PC-9 (cell line): ENCODE measurements around the gene VWA5B1. TPM values are rescaled to one million over a fixed set of nuclear protein-coding genes. Genes with fewer than 3 reads are reported as not detected.

Experiments
- BruUV-seq: library from RNA; stranded (reverse); fragments of 400-500 nt; replicated peaks from 2 replicates; lab custom pipeline; 2021; lab: Mats Ljungman, UMichigan
- CTCF ChIA-PET: fragments of 300-600 bp; sonication (Branson Sonifier 250); formaldehyde crosslinking; loops from one replicate; lab custom pipeline; 2022; ENCODE audit warnings: antibody characterized with exemption; lab: Charles Lee
- POLR2A ChIA-PET: fragments of 300-600 bp; sonication (Branson Sonifier 250); formaldehyde crosslinking; loops from one replicate; lab custom pipeline; 2022; ENCODE audit warnings: antibody characterized with exemption; ENCODE audit not compliant: unreplicated experiment; lab: Charles Lee
- DNase-seq, 2 experiments: peaks; one replicate each; pipeline versions ENCODE4 v3.0.0 to v3.0.0-alpha.2; 2015 to 2022; ENCODE audit warnings: mixed read lengths in 1 of 2
- H2AFZ ChIP-seq: fragments of 200-600 bp; sonication (generic); 2 replicates; pipeline ENCODE4 v1.8.1; 2017; ENCODE audit warnings: antibody characterized with exemption
- H3F3A ChIP-seq: fragments of 200-600 bp; sonication (generic); 2 replicates; pipeline ENCODE4 v1.8.1; 2017; ENCODE audit warnings: antibody characterized with exemption, mild to moderate bottlenecking, low read depth; ENCODE audit not compliant: insufficient read depth
- H3K27ac ChIP-seq: fragments of 200-600 bp; sonication (generic); 2 replicates; pipeline ENCODE4 v1.6.1; 2016; ENCODE audit warnings: mixed run types
- H3K27me3 ChIP-seq: fragments of 200-600 bp; sonication (generic); 2 replicates; pipeline ENCODE4 v1.6.1; 2016; ENCODE audit warnings: low read depth, mixed run types; ENCODE audit not compliant: insufficient read depth
- H3K36me3 ChIP-seq: fragments of 200-600 bp; sonication (generic); 2 replicates; pipeline ENCODE4 v1.6.1; 2016; ENCODE audit warnings: low read depth, mixed run types
- H3K4me1 ChIP-seq: fragments of 200-600 bp; sonication (generic); replicated peaks from 2 replicates; pipeline ENCODE4 v1.6.1; 2016; ENCODE audit warnings: mixed run types; ENCODE audit not compliant: insufficient read depth
- H3K4me2 ChIP-seq: fragments of 200-600 bp; sonication (generic); 2 replicates; pipeline ENCODE4 v1.6.1; 2017; ENCODE audit warnings: mixed run types
- H3K4me3 ChIP-seq: fragments of 200-600 bp; sonication (generic); 2 replicates; pipeline ENCODE4 v1.6.1; 2016; ENCODE audit warnings: mixed run types
- H3K79me2 ChIP-seq: fragments of 200-600 bp; sonication (generic); 2 replicates; pipeline ENCODE4 v1.6.1; 2017; ENCODE audit warnings: low read depth, mixed run types
- H3K9me2 ChIP-seq: fragments of 200-600 bp; sonication (generic); 2 replicates; pipeline ENCODE4 v1.8.1; 2017; ENCODE audit warnings: mild to moderate bottlenecking; ENCODE audit not compliant: insufficient read depth
- H3K9me3 ChIP-seq: fragments of 200-600 bp; sonication (generic); 2 replicates; pipeline ENCODE4 v1.8.1; 2016; ENCODE audit warnings: low read depth; ENCODE audit not compliant: insufficient read depth
- H4K20me1 ChIP-seq: fragments of 200-600 bp; sonication (generic); 2 replicates; pipeline ENCODE4 v1.8.1; 2017; ENCODE audit not compliant: insufficient read depth
- CTCF ChIP-seq: fragments of 200-600 bp; sonication (generic); conservative IDR thresholded peaks from 2 replicates; pipeline ENCODE4 v1.6.1; 2017; ENCODE audit warnings: mixed run types, antibody characterized with exemption, mild to moderate bottlenecking, moderate library complexity
- EZH2 ChIP-seq: fragments of 200-600 bp; sonication (generic); IDR thresholded peaks from 2 replicates; pipeline ENCODE4 v1.8.0; 2017; ENCODE audit warnings: antibody characterized with exemption, low read depth
- intact Hi-C: fragments of 100-400 bp; cut with micrococcal nuclease; formaldehyde crosslinking; loops from one replicate; pipeline ENCODE4 v1.10.0; 2022; ENCODE audit not compliant: unreplicated experiment
- total RNA-seq: library from RNA; stranded (reverse); gene quantifications from 2 replicates; pipeline ENCODE4 v1.2.3, GENCODE V29; 2021

VWA5B1 gene
- total RNA-seq, 1 experiment from 2014 or later = not detected

GRCh38 chr1:20250340-20250989 is 40.2 kb upstream of the VWA5B1 start:
- peak overlapping the region; percentile 71 for H2AFZ ChIP-seq
- CTCF ChIA-PET = interaction anchor here (0.5 to 0.6 kb wide), 2 partner anchors 17 to 24 kb away, joined by 3 read pairs; no protein-coding TSS in a partner anchor
- peak overlapping the region; percentile 84 for H3K27ac ChIP-seq
- H4K20me1 ChIP-seq = no peaks in the 10 kb centered on the region
- peak overlapping the region; percentile 39; the same call in 1 of the 2 replicates for H3K4me3 ChIP-seq
- no peaks in the 10 kb centered on the region for H3K9me2 ChIP-seq
- intact Hi-C loops = no loop called here
- peaks cover 33% of the 10 kb centered on the region for H3K4me1 ChIP-seq
- H3K79me2 ChIP-seq = no peaks in the 10 kb centered on the region
- H3K9me3 ChIP-seq = no peaks in the 10 kb centered on the region
- H3K36me3 ChIP-seq = no peaks in the 10 kb centered on the region
- peak; percentile 33 to 80 for DNase-seq
- H3K4me2 ChIP-seq = peak overlapping the region; percentile 78
- H3F3A ChIP-seq = peaks cover 13% of the 10 kb centered on the region; the same call in 1 of the 2 replicates
- BruUV-seq = no TSS peak
- POLR2A ChIA-PET = interaction anchor here (0.6 kb wide), 1 partner anchor 710 kb away, joined by 3 read pairs; no protein-coding TSS in a partner anchor
- TF ChIP-seq EZH2 = no peak
- TF ChIP-seq CTCF = no peak
- no peaks in the 10 kb centered on the region for H3K27me3 ChIP-seq

- H3F3A ChIP-seq = peaks cover 13% of the 10 kb centered on the region; the same call in 1 of the 2 replicates
- no peak overlapping the region for H2AFZ ChIP-seq
- H3K4me3 ChIP-seq = no peak overlapping the region
- no peaks in the 10 kb centered on the region for H3K9me3 ChIP-seq
- TF ChIP-seq EZH2 (no peak), CTCF (no peak)
- H3K4me2 ChIP-seq = no peak overlapping the region
- H3K79me2 ChIP-seq = no peaks in the 10 kb centered on the region
- peaks cover 33% of the 10 kb centered on the region for H3K4me1 ChIP-seq
- no peaks in the 10 kb centered on the region for H3K27me3 ChIP-seq
- CTCF ChIA-PET = no interaction called here
- POLR2A ChIA-PET = no interaction called here
- H3K36me3 ChIP-seq = no peaks in the 10 kb centered on the region
- intact Hi-C loops = no loop called here
- no peak overlapping the region for H3K27ac ChIP-seq
- H3K9me2 ChIP-seq = no peaks in the 10 kb centered on the region
- no peaks in the 10 kb centered on the region for H4K20me1 ChIP-seq
- BruUV-seq = no TSS peak
- no peak for DNase-seq
These were observed 38.1 kb upstream of the VWA5B1 start for GRCh38 chr1:20252587-20252986.

GRCh38 chr1:20255666-20256065 is 35.0 kb upstream of the VWA5B1 start:
- no peaks in the 10 kb centered on the region for H4K20me1 ChIP-seq
- no peaks in the 10 kb centered on the region for H3K9me3 ChIP-seq
- H2AFZ ChIP-seq = no peak overlapping the region
- no peaks in the 10 kb centered on the region for H3K27me3 ChIP-seq
- intact Hi-C loops = no loop called here
- H3K4me3 ChIP-seq = no peak overlapping the region
- ChIA-PET CTCF (no interaction called here), POLR2A (interaction anchor here (0.6 kb wide), 1 partner anchor 84 kb away, joined by 3 read pairs; no protein-coding TSS in a partner anchor)
- no peaks in the 10 kb centered on the region for H3K9me2 ChIP-seq
- DNase-seq = peak in 1 of 2 experiments; percentile 31
- H3K4me2 ChIP-seq = no peak overlapping the region
- H3K36me3 ChIP-seq = no peaks in the 10 kb centered on the region
- H3K79me2 ChIP-seq = no peaks in the 10 kb centered on the region
- TF ChIP-seq EZH2 (no peak), CTCF (no peak)
- BruUV-seq = no TSS peak
- peaks cover 13% of the 10 kb centered on the region for H3K4me1 ChIP-seq
- H3K27ac ChIP-seq = no peak overlapping the region
- H3F3A ChIP-seq = peaks cover 8% of the 10 kb centered on the region; the same call in 1 of the 2 replicates
